ENCODE results near the gene CCDC71L.

GRCh38 chr7:106643216-106644000 is 17.6 kb downstream of the CCDC71L start:
- TF ChIP-seq CTCF (conservative IDR thresholded peaks at IDR 0.05) (no peak), ZFX (IDR thresholded peaks at IDR 0.05) (no peak)
